ENCODE measurements around the gene PHF14.

DNA sequence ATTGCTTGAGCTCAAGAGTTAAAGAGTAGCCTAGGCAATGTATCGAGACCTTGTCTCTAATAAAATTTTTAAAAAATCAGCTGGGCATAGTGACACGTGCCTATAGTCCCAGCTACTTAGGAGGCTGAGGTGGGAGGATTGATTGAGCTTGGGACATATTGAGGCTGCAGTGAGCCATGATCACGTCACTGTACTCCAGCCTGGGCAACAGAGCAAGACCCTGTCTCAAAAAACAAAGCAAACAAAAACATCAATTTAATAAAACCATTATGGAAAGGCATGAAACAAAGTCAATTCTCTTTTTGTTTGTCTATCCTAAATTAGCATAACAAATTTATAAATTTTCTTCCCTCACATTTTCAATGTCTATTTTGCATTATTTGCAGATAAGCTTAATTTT is 108.4 kb downstream of the PHF14 start:
- TF ChIP-seq POLR2A (IDR thresholded peaks at IDR 0.05), result no peak
- no peak for TF ChIP-seq POLR2AphosphoS5 (IDR thresholded peaks at IDR 0.05)
- TF ChIP-seq, protein P1, sequence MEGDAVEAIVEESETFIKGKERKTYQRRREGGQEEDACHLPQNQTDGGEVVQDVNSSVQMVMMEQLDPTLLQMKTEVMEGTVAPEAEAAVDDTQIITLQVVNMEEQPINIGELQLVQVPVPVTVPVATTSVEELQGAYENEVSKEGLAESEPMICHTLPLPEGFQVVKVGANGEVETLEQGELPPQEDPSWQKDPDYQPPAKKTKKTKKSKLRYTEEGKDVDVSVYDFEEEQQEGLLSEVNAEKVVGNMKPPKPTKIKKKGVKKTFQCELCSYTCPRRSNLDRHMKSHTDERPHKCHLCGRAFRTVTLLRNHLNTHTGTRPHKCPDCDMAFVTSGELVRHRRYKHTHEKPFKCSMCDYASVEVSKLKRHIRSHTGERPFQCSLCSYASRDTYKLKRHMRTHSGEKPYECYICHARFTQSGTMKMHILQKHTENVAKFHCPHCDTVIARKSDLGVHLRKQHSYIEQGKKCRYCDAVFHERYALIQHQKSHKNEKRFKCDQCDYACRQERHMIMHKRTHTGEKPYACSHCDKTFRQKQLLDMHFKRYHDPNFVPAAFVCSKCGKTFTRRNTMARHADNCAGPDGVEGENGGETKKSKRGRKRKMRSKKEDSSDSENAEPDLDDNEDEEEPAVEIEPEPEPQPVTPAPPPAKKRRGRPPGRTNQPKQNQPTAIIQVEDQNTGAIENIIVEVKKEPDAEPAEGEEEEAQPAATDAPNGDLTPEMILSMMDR (IDR thresholded peaks at IDR 0.05 in 8 of 11, conservative IDR thresholded peaks at IDR 0.05 in 3 of 11), result no peak

Measured in spleen (tissue), 7 donors.